PC-9 (cell line): ENCODE measurements around the gene WDR93. TPM values are rescaled to one million over a fixed set of nuclear protein-coding genes. Genes with fewer than 3 reads are reported as not detected.
A peak's percentile ranks its signal among the peaks of the same experiment; 100 is the strongest.

Experiments used
- BruUV-seq: library from RNA; stranded (reverse); fragments of 400-500 nt; replicated peaks from 2 replicates; lab custom pipeline; 2021; lab: Mats Ljungman, UMichigan
- CTCF ChIA-PET: fragments of 300-600 bp; sonication (Branson Sonifier 250); formaldehyde crosslinking; loops from one replicate; lab custom pipeline; 2022; ENCODE audit warnings: antibody characterized with exemption; lab: Charles Lee
- POLR2A ChIA-PET: fragments of 300-600 bp; sonication (Branson Sonifier 250); formaldehyde crosslinking; loops from one replicate; lab custom pipeline; 2022; ENCODE audit warnings: antibody characterized with exemption; ENCODE audit not compliant: unreplicated experiment; lab: Charles Lee
- DNase-seq, 2 experiments: peaks; one replicate each; pipeline versions ENCODE4 v3.0.0 to v3.0.0-alpha.2; 2015 to 2022; ENCODE audit warnings: mixed read lengths in 1 of 2
- H2AFZ ChIP-seq: fragments of 200-600 bp; sonication (generic); 2 replicates; pipeline ENCODE4 v1.8.1; 2017; ENCODE audit warnings: antibody characterized with exemption
- H3F3A ChIP-seq: fragments of 200-600 bp; sonication (generic); 2 replicates; pipeline ENCODE4 v1.8.1; 2017; ENCODE audit warnings: antibody characterized with exemption, mild to moderate bottlenecking, low read depth; ENCODE audit not compliant: insufficient read depth
- H3K27ac ChIP-seq: fragments of 200-600 bp; sonication (generic); 2 replicates; pipeline ENCODE4 v1.6.1; 2016; ENCODE audit warnings: mixed run types
- H3K27me3 ChIP-seq: fragments of 200-600 bp; sonication (generic); 2 replicates; pipeline ENCODE4 v1.6.1; 2016; ENCODE audit warnings: low read depth, mixed run types; ENCODE audit not compliant: insufficient read depth
- H3K36me3 ChIP-seq: fragments of 200-600 bp; sonication (generic); 2 replicates; pipeline ENCODE4 v1.6.1; 2016; ENCODE audit warnings: low read depth, mixed run types
- H3K4me1 ChIP-seq: fragments of 200-600 bp; sonication (generic); replicated peaks from 2 replicates; pipeline ENCODE4 v1.6.1; 2016; ENCODE audit warnings: mixed run types; ENCODE audit not compliant: insufficient read depth
- H3K4me2 ChIP-seq: fragments of 200-600 bp; sonication (generic); 2 replicates; pipeline ENCODE4 v1.6.1; 2017; ENCODE audit warnings: mixed run types
- H3K4me3 ChIP-seq: fragments of 200-600 bp; sonication (generic); 2 replicates; pipeline ENCODE4 v1.6.1; 2016; ENCODE audit warnings: mixed run types
- H3K79me2 ChIP-seq: fragments of 200-600 bp; sonication (generic); 2 replicates; pipeline ENCODE4 v1.6.1; 2017; ENCODE audit warnings: low read depth, mixed run types
- H3K9me2 ChIP-seq: fragments of 200-600 bp; sonication (generic); 2 replicates; pipeline ENCODE4 v1.8.1; 2017; ENCODE audit warnings: mild to moderate bottlenecking; ENCODE audit not compliant: insufficient read depth
- H3K9me3 ChIP-seq: fragments of 200-600 bp; sonication (generic); 2 replicates; pipeline ENCODE4 v1.8.1; 2016; ENCODE audit warnings: low read depth; ENCODE audit not compliant: insufficient read depth
- H4K20me1 ChIP-seq: fragments of 200-600 bp; sonication (generic); 2 replicates; pipeline ENCODE4 v1.8.1; 2017; ENCODE audit not compliant: insufficient read depth
- CTCF ChIP-seq: fragments of 200-600 bp; sonication (generic); conservative IDR thresholded peaks from 2 replicates; pipeline ENCODE4 v1.6.1; 2017; ENCODE audit warnings: mixed run types, antibody characterized with exemption, mild to moderate bottlenecking, moderate library complexity
- EZH2 ChIP-seq: fragments of 200-600 bp; sonication (generic); IDR thresholded peaks from 2 replicates; pipeline ENCODE4 v1.8.0; 2017; ENCODE audit warnings: antibody characterized with exemption, low read depth
- intact Hi-C: fragments of 100-400 bp; cut with micrococcal nuclease; formaldehyde crosslinking; loops from one replicate; pipeline ENCODE4 v1.10.0; 2022; ENCODE audit not compliant: unreplicated experiment
- total RNA-seq: library from RNA; stranded (reverse); gene quantifications from 2 replicates; pipeline ENCODE4 v1.2.3, GENCODE V29; 2021

The WDR93 gene
- total RNA-seq, 1 experiment from 2014 or later: 1.8 TPM

DNA sequence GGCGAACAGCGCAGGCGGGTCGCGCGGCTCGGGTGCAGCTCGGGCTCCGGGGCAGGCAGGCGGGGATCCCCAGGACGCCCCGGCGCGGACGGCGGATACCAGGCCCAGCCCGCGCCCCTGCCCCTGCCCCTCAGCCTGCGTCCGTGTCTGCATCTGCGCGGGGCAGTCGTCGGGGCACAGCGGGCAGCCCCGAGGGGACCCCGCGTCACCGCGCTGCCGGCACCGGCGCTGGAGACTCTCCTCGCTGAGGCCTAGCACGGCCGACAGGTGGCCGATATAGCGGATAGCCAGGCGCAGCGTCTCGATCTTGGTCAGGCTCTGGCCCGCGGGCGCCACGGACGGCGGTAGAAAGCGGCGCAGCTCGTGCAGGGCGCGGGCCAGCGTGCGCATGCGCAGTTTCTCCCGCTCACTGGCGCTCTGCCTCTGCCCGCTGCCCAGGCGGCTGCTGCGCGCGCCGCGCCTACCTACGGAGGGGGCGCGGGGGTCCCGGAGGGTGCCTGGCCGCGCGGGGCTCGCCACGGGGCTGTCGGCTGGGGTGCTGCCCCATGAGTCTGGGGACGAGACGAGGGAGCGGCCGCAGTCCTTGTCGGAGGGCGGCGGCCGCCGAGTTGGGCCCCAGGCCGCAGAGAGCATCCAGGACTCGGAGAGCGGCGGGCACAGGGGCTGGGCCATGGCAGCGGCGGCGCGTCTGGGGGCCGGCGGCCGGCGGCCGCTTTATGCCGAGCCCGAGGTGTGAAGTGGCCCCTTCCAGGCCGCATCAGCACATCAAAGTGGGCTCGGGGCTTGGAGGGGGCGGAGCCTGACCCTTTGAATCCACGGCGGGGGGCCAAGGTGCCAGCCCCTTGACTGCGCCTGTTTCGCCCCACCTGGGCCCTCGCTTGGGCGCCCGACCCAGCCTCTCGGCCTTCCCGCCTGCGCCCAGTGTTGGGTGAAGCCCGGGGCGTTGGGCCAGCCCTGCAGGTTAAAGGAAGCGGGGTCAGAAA lies 60.2 kb downstream of the WDR93 start, which contains the start of gene MESP1:
Gene MESP1 (minus strand): TSS at position 690 of the 983 bp plus-strand sequence. CDS start 18 bp downstream, at position 672.
- H3K9me3 ChIP-seq: no peaks in the 10 kb centered on the region
- intact Hi-C loops: loop anchor here (2.0 to 5.0 kb wide), 2 partner anchors 61 to 352 kb away; partner anchors contain the start of genes ANPEP and IDH2
- no peaks in the 10 kb centered on the region for H3K27me3 ChIP-seq
- no peaks in the 10 kb centered on the region for H4K20me1 ChIP-seq
- H3K4me1 ChIP-seq: peaks cover 59% of the 10 kb centered on the region
- peaks cover 42% of the 10 kb centered on the region for H3F3A ChIP-seq
- no peaks in the 10 kb centered on the region for H3K36me3 ChIP-seq
- peaks cover 22% of the 10 kb centered on the region for H3K79me2 ChIP-seq
- no peaks in the 10 kb centered on the region for H3K9me2 ChIP-seq
- POLR2A ChIA-PET: interaction anchor here (0.7 to 0.9 kb wide), 2 partner anchors 86 to 283 kb away, joined by 4 to 5 read pairs; no protein-coding TSS in a partner anchor
- TF ChIP-seq EZH2 (no peak), CTCF (peak; percentile 72)
- H3K27ac ChIP-seq: peak within 1 kb of the TSS; percentile 99
- H3K4me2 ChIP-seq: peak within 1 kb of the TSS; percentile 99
- H3K4me3 ChIP-seq: peak within 1 kb of the TSS; percentile 78
- DNase-seq: peak; percentile 81 to 92
- BruUV-seq: no TSS peak
- CTCF ChIA-PET: interaction anchor here (0.6 kb wide), 1 partner anchor 64 kb away, joined by 4 read pairs; the partner anchor contains the start of gene ANPEP
- H2AFZ ChIP-seq: peak within 1 kb of the TSS; percentile 82

- peaks cover 22% of the 10 kb centered on the region for H3K79me2 ChIP-seq
- no peaks in the 10 kb centered on the region for H3K27me3 ChIP-seq
- no peaks in the 10 kb centered on the region for H4K20me1 ChIP-seq
- no peak overlapping the region; the same call in 1 of the 2 replicates for H2AFZ ChIP-seq
- intact Hi-C loops: loop anchor here (2.0 to 5.0 kb wide), 2 partner anchors 61 to 351 kb away; partner anchors contain the start of genes ANPEP and IDH2
- no peaks in the 10 kb centered on the region for H3K9me3 ChIP-seq
- TF ChIP-seq CTCF (no peak), EZH2 (no peak)
- H3K36me3 ChIP-seq: no peaks in the 10 kb centered on the region
- H3K9me2 ChIP-seq: no peaks in the 10 kb centered on the region
- ChIA-PET CTCF (interaction anchor here (0.6 to 1.5 kb wide), 4 partner anchors 11 to 137 kb away, joined by 3 to 4 read pairs (median 4); partner anchors contain the start of gene ANPEP), POLR2A (interaction anchor here (0.7 kb wide), 1 partner anchor 282 kb away, joined by 4 read pairs; no protein-coding TSS in a partner anchor)
- peak; percentile 90 to 97 for DNase-seq
- H3K27ac ChIP-seq: peak overlapping the region; percentile 99
- H3K4me2 ChIP-seq: peak overlapping the region; percentile 99
- H3F3A ChIP-seq: peaks cover 48% of the 10 kb centered on the region
- H3K4me3 ChIP-seq: peak overlapping the region; percentile 78
- BruUV-seq: no TSS peak
- H3K4me1 ChIP-seq: peaks cover 65% of the 10 kb centered on the region
Measured at GRCh38 chr15:89751748-89752147, 61.1 kb downstream of the WDR93 start.

DNA sequence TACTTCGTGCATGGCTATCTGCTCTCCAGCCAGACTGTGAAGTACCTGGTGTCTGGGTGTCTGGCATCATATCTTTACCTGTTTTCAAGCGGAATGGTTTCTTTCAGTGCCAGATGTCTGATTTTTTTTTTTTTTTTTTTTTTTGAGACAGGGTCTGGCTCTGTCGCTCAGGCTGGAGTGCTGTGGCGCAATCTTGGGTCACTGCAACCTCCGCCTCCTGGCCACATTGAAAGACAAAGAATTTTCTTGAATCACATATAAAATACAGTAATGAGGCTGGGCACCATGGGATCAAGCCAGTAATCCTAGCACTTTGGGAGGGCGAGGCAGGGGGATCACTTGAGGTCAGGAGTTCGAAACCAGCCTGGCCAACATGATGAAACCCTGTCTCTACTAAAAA lies 63.2 kb downstream of the WDR93 start:
- H3K4me2 ChIP-seq: peak overlapping the region; percentile 65; the same call in 1 of the 2 replicates
- DNase-seq: no peak
- H3K4me1 ChIP-seq: peaks cover 69% of the 10 kb centered on the region
- ChIA-PET POLR2A (no interaction called here), CTCF (interaction anchor here (0.6 to 0.7 kb wide), 2 partner anchors 123 to 333 kb away, joined by 14 to 16 read pairs; no protein-coding TSS in a partner anchor)
- H3K27me3 ChIP-seq: no peaks in the 10 kb centered on the region
- no peak overlapping the region for H2AFZ ChIP-seq
- H3K27ac ChIP-seq: peak overlapping the region; percentile 99
- H3K36me3 ChIP-seq: no peaks in the 10 kb centered on the region
- H4K20me1 ChIP-seq: no peaks in the 10 kb centered on the region
- TF ChIP-seq CTCF (no peak), EZH2 (no peak)
- peaks cover 14% of the 10 kb centered on the region for H3K79me2 ChIP-seq
- no peaks in the 10 kb centered on the region for H3K9me3 ChIP-seq
- no TSS peak for BruUV-seq
- H3K9me2 ChIP-seq: no peaks in the 10 kb centered on the region
- H3F3A ChIP-seq: peaks cover 52% of the 10 kb centered on the region
- intact Hi-C loops: loop anchor here (5.0 kb wide), 1 partner anchor 58 kb away; the partner anchor contains the start of gene ANPEP
- no peak overlapping the region for H3K4me3 ChIP-seq
